Cardiac fibroblast (primary cell): ENCODE measurements around the gene CD79B.
"Not testable (repeated sequence)": the region's sequence is repeated elsewhere in the genome, so short reads cannot be mapped to it uniquely, and the experiment has no call there.

Source experiments
- DNase-seq, 2 donors: peaks; one replicate each; pipeline versions ENCODE4 v3.0.0 to v3.0.0-alpha.2; 2010; ENCODE audit warnings: low read depth in 2 of 2
- H3K4me3 ChIP-seq, 2 donors: replicated peaks in 1 of 2; 1 replicate in 1 of 2; 2 replicates in 1 of 2; pipeline ENCODE4 v1.5.1; 2011; ENCODE audit warnings: low read depth in 2 of 2, low read length in 2 of 2, mild to moderate bottlenecking in 2 of 2, moderate library complexity in 1 of 2
- CTCF ChIP-seq: IDR thresholded peaks from one replicate; pipeline ENCODE4 v1.5.1; 2011; ENCODE audit warnings: low read depth, mild to moderate bottlenecking, low read length, inconsistent platforms

Gene CD79B

GRCh38 chr17:63911041-63911635 is 21.0 kb downstream of the CD79B start, which contains the start of gene CSHL1:
CSHL1 (minus strand) TSS chr17:63911258; CDS start chr17:63911196, 62 bp downstream.
- H3K4me3 ChIP-seq: no peak within 1 kb of the TSS
- TF ChIP-seq CTCF: no peak
- no peak for DNase-seq

- no peak for DNase-seq
- TF ChIP-seq CTCF: no peak
- H3K4me3 ChIP-seq: no peak overlapping the region
Observed at GRCh38 chr17:63910096-63910495, 22.0 kb downstream of the CD79B start.

- DNase-seq, H3K4me3 ChIP-seq: not testable (repeated sequence)
Observed at GRCh38 chr17:63909586-63909985, 22.5 kb downstream of the CD79B start.

- DNase-seq: peak; percentile 22 to 31
Observed at GRCh38 chr17:63907161-63907778, 24.9 kb downstream of the CD79B start.

GRCh38 chr17:63904796-63905195 is 27.3 kb downstream of the CD79B start:
- not testable (repeated sequence) for DNase-seq

More at GRCh38 chr17:63907161-63907778, 24.9 kb downstream of the CD79B start:
- H3K4me3 ChIP-seq: not testable (repeated sequence)

GRCh38 chr17:63903787-63904201 is 28.3 kb downstream of the CD79B start:
- not testable (repeated sequence) for H3K4me3 ChIP-seq
- peak; percentile 13 for TF ChIP-seq CTCF
- peak in 1 of 2 donors; percentile 12 for DNase-seq

More at GRCh38 chr17:63904796-63905195, 27.3 kb downstream of the CD79B start:
- H3K4me3 ChIP-seq: not testable (repeated sequence)

- DNase-seq, H3K4me3 ChIP-seq: not testable (repeated sequence)
Observed at GRCh38 chr17:63901971-63902370, 30.2 kb downstream of the CD79B start.

- not testable (repeated sequence) for DNase-seq, H3K4me3 ChIP-seq
Observed at GRCh38 chr17:63898899-63899798, 33.0 kb downstream of the CD79B start.

- not testable (repeated sequence) for H3K4me3 ChIP-seq, DNase-seq
Observed at GRCh38 chr17:63896524-63897354, 35.4 kb downstream of the CD79B start, which contains the start of gene CSH1. CSH1 (minus strand) TSS chr17:63896574; CDS start chr17:63896511, 63 bp downstream.

- H3K4me3 ChIP-seq, DNase-seq: not testable (repeated sequence)
Observed at GRCh38 chr17:63894821-63895220, 37.3 kb downstream of the CD79B start.

GRCh38 chr17:63894021-63894420 is 38.1 kb downstream of the CD79B start:
- not testable (repeated sequence) for DNase-seq, H3K4me3 ChIP-seq

GRCh38 chr17:63892316-63893037 is 39.7 kb downstream of the CD79B start:
- not testable (repeated sequence) for H3K4me3 ChIP-seq, DNase-seq
